Neural cell (in vitro differentiated cells): Measurements from ENCODE around the gene FGR.

Source experiments
- EP300 ChIP-seq: fragments of 450-650 bp; conservative IDR thresholded peaks from 2 replicates; pipeline ENCODE4 v1.6.1; 2014; ENCODE audit warnings: antibody characterized with exemption, mild to moderate bottlenecking, moderate library complexity; ENCODE audit not compliant: poor library complexity, severe bottlenecking
- EZH2 ChIP-seq: fragments of 200-600, 300-800 bp; shearing (Covaris generic), sonication (generic); IDR thresholded peaks from 2 replicates; pipeline ENCODE4 v1.6.1; 2014; ENCODE audit warnings: antibody characterized with exemption, low read length, borderline replicate concordance, mild to moderate bottlenecking; ENCODE audit not compliant: insufficient read depth, poor library complexity, severe bottlenecking
- MXI1 ChIP-seq: fragments of 450-650 bp; conservative IDR thresholded peaks from 2 replicates; pipeline ENCODE4 v1.6.1; 2014; ENCODE audit warnings: antibody characterized with exemption, mild to moderate bottlenecking; ENCODE audit not compliant: poor library complexity, severe bottlenecking
- RAD21 ChIP-seq: fragments of 450-650 bp; conservative IDR thresholded peaks from 2 replicates; pipeline ENCODE4 v1.6.1; 2014; ENCODE audit warnings: antibody characterized with exemption, mild to moderate bottlenecking, moderate library complexity
- TF ChIP-seq, protein P1 (sequence below): fragments of 450-650 bp; IDR thresholded peaks from 2 replicates; pipeline ENCODE4 v1.5.1; 2014; ENCODE audit warnings: antibody characterized with exemption, mild to moderate bottlenecking, moderate library complexity; ENCODE audit not compliant: poor library complexity, severe bottlenecking

DNA sequence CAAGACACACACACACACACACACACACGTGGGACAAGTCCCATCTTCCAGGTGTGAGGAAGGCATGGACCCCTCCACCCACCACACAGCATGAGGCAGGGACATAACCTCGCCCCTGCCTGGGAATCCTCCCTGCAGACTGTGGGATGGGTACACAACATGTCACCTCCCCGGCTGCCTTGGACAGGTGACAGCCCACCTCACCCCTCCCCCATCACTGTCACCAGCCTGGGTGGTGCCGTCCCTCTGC, 71.7 kb downstream of the FGR start:
- TF ChIP-seq, protein P1, sequence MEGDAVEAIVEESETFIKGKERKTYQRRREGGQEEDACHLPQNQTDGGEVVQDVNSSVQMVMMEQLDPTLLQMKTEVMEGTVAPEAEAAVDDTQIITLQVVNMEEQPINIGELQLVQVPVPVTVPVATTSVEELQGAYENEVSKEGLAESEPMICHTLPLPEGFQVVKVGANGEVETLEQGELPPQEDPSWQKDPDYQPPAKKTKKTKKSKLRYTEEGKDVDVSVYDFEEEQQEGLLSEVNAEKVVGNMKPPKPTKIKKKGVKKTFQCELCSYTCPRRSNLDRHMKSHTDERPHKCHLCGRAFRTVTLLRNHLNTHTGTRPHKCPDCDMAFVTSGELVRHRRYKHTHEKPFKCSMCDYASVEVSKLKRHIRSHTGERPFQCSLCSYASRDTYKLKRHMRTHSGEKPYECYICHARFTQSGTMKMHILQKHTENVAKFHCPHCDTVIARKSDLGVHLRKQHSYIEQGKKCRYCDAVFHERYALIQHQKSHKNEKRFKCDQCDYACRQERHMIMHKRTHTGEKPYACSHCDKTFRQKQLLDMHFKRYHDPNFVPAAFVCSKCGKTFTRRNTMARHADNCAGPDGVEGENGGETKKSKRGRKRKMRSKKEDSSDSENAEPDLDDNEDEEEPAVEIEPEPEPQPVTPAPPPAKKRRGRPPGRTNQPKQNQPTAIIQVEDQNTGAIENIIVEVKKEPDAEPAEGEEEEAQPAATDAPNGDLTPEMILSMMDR, result no peak
- no peak for TF ChIP-seq EP300
- TF ChIP-seq MXI1, result no peak
- TF ChIP-seq EZH2, result no peak
- TF ChIP-seq RAD21, result no peak
